IPS-20b (cell line): ENCODE results near the gene CTAG1A.
"Not testable (repeated sequence)": the region's sequence is repeated elsewhere in the genome, so short reads cannot be mapped to it uniquely, and the experiment has no call there.

Source experiments
- H3K27ac ChIP-seq: one replicate; pipeline ENCODE4 v1.5.1; 2013; ENCODE audit warnings: low read length
- H3K27me3 ChIP-seq: 2 replicates; pipeline ENCODE4 v1.6.1; 2013; ENCODE audit warnings: mild to moderate bottlenecking, low read length, inconsistent platforms; ENCODE audit not compliant: insufficient read depth
- H3K36me3 ChIP-seq: 2 replicates; pipeline ENCODE4 v1.6.1; 2013; ENCODE audit warnings: low read depth, mild to moderate bottlenecking, inconsistent platforms, low read length, moderate library complexity; ENCODE audit not compliant: insufficient read depth
- H3K4me1 ChIP-seq: 2 replicates; pipeline ENCODE4 v1.6.1; 2013; ENCODE audit warnings: mild to moderate bottlenecking, control low read depth, inconsistent platforms, low read length, moderate library complexity; ENCODE audit not compliant: insufficient read depth
- H3K4me3 ChIP-seq: 2 replicates; pipeline ENCODE4 v1.5.1; 2013; ENCODE audit warnings: mild to moderate bottlenecking, low read length, inconsistent platforms
- H3K9ac ChIP-seq: 2 replicates; pipeline ENCODE4 v1.6.1; 2013; ENCODE audit warnings: low read depth, mild to moderate bottlenecking, inconsistent platforms, low read length, moderate library complexity
- H3K9me3 ChIP-seq: 2 replicates; pipeline ENCODE4 v1.6.1; 2013; ENCODE audit warnings: mild to moderate bottlenecking, low read depth, low read length, inconsistent platforms; ENCODE audit not compliant: insufficient read depth

The CTAG1A gene

DNA sequence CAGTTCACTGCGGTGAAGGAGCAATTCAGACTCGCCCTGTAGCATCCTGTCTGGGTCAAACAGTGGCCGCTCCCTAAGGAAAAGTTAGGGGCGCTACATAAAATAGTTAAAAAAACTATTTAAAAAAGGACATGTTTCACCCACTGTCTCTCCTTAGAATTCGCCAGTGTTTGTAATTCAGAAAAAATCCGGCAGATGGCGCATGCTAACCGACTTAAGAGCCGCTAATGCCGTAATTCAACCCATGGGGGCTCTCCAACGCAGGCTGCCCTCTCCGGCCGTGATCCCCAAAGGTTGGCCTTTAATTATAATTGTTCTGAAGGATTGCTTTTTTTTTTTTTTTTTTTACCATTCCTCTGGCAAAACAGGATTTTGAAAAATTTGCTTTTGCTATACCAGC is 5.5 kb downstream of the CTAG1A start:
- H3K27ac ChIP-seq: not testable (repeated sequence)

GRCh38 chrX:154592505-154592904 is 7.6 kb downstream of the CTAG1A start:
- Histone ChIP-seq H3K27me3 (no peaks in the 10 kb centered on the region), H3K4me1 (peaks cover 13% of the 10 kb centered on the region), H3K27ac (no peak overlapping the region), H3K9ac (no peak overlapping the region), H3K4me3 (no peak overlapping the region), H3K9me3 (no peaks in the 10 kb centered on the region), H3K36me3 (no peaks in the 10 kb centered on the region)

More for the DNA sequence above, 5.5 kb downstream of the CTAG1A start:
- H3K9me3 ChIP-seq, H3K4me1 ChIP-seq, H3K27me3 ChIP-seq, H3K36me3 ChIP-seq, H3K9ac ChIP-seq, H3K4me3 ChIP-seq: not testable (repeated sequence)

DNA sequence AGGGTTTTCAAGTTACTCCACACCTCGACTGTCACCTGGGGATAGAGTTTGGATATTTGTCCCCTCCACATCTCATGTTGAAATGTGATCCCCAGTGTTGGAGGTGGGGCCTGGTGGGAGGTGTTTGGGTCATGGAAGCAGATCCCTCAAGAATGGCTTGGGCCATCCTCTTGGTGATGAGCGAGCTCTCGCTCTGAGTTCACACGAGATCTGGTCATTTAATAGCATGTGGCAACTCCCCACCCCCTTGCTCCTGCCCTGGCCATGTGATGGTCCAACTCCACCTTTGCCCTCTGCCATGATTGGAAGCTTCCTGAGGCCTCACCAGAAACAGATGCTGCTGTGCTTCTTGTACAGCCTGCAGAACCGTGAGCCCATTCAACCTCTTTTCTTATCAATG is 8.3 kb downstream of the CTAG1A start:
- Histone ChIP-seq H3K9me3 (no peaks in the 10 kb centered on the region), H3K4me3 (no peak overlapping the region), H3K27me3 (no peaks in the 10 kb centered on the region)

DNA sequence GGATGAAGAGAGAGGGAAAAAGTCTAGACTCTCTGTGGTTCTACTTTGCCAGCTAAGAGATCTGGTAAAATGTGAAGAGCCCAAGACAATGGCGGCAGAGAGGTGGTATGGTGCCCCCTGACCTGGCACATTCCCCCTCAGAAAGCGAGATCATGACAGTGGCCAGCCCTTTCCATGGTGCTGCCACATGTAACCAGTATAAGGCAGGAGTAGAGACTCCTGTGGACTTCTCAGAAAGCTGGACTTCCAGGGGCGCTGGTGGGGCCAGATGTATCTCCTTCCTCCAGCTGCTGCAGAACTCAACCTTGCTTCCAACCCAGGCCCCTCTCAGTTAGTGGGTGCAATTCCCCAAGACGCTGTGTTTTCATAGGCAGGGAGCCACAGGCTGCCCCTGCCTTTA is 9.6 kb downstream of the CTAG1A start:
- peaks cover 13% of the 10 kb centered on the region for H3K4me1 ChIP-seq
- no peaks in the 10 kb centered on the region for H3K36me3 ChIP-seq
- H3K9ac ChIP-seq: no peak overlapping the region
- H3K27me3 ChIP-seq: no peaks in the 10 kb centered on the region
- no peaks in the 10 kb centered on the region for H3K9me3 ChIP-seq
- H3K27ac ChIP-seq: no peak overlapping the region
- no peak overlapping the region for H3K4me3 ChIP-seq

More for the DNA sequence above, 8.3 kb downstream of the CTAG1A start:
- Histone ChIP-seq H3K27ac (no peak overlapping the region), H3K4me1 (peaks cover 13% of the 10 kb centered on the region), H3K36me3 (no peaks in the 10 kb centered on the region), H3K9ac (no peak overlapping the region)

DNA sequence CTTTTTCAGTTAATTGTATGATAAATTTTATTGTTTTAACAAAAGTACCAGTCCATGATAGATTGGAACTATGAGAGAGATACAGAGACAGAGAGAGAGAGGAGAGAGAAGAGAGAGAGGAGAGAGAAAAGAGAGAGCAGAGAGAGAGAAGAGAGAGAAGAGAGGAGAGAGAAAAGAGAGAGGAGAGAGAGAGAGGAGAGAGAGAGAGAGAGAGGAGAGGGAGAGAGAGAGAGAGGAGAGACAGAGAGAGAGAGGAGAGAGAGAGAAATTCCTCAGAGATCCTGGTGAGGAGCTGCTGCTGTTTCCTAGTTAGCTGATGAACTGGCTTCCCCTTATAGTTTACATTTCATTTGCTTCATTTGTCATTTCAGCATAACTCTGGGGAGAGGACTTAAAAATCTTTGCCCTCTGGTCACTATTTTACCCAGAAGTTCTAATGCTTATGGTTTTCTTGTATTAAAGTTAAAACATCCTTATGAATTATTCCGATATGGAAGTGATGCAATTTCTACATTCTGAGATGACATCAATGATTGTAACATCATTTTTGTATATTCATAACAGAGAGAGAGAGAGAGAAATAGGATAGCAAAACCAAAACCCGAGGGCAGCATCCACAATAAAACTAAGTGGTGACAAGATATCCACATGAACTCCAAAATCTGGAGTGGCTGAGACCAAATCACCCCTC is 10.8 kb downstream of the CTAG1A start:
- H3K27ac ChIP-seq: no peak overlapping the region
- no peak overlapping the region; the same call in 1 of the 2 replicates for H3K9ac ChIP-seq
- no peaks in the 10 kb centered on the region for H3K27me3 ChIP-seq
- H3K4me1 ChIP-seq: peaks cover 13% of the 10 kb centered on the region
- 0 out of 2 replicates have a peak overlapping the region, but pooled peaks have one; percentile 41 for H3K4me3 ChIP-seq
- no peaks in the 10 kb centered on the region for H3K9me3 ChIP-seq
- no peaks in the 10 kb centered on the region for H3K36me3 ChIP-seq

GRCh38 chrX:154596290-154596929 is 11.5 kb downstream of the CTAG1A start:
- no peak overlapping the region; the same call in 1 of the 2 replicates for H3K9ac ChIP-seq
- H3K9me3 ChIP-seq: no peaks in the 10 kb centered on the region
- H3K4me3 ChIP-seq: peak overlapping the region; percentile 41; the same call in 1 of the 2 replicates
- H3K27me3 ChIP-seq: no peaks in the 10 kb centered on the region
- no peaks in the 10 kb centered on the region for H3K36me3 ChIP-seq
- no peak overlapping the region for H3K27ac ChIP-seq
- H3K4me1 ChIP-seq: peaks cover 13% of the 10 kb centered on the region

DNA sequence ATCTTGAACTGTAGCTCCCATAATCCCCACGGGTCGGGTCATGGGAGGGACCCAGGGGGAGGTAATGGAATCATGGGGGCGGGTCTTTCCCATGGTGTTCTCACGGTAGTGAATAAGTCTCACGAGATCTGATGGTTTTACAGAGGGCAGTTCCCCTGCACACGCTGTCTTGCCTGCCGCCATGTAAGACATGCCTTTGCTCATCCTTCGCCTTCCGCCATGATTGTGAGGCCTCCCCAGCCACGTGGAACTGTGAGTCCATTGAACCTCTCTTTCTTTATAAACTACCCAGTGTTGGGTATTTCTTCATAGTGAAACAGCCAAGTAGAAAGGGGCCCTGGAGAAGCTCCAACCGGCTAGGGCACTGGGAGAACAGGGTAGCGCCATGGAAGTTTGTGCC is 12.3 kb downstream of the CTAG1A start:
- H3K36me3 ChIP-seq: no peaks in the 10 kb centered on the region
- H3K4me3 ChIP-seq: no peak overlapping the region
- no peak overlapping the region for H3K9ac ChIP-seq
- H3K27me3 ChIP-seq: no peaks in the 10 kb centered on the region
- H3K4me1 ChIP-seq: peaks cover 13% of the 10 kb centered on the region
- H3K27ac ChIP-seq: no peak overlapping the region
- H3K9me3 ChIP-seq: no peaks in the 10 kb centered on the region

- no peak overlapping the region for H3K27ac ChIP-seq
- no peaks in the 10 kb centered on the region for H3K27me3 ChIP-seq
- no peaks in the 10 kb centered on the region for H3K9me3 ChIP-seq
- no peak overlapping the region for H3K4me3 ChIP-seq
- peaks cover 13% of the 10 kb centered on the region for H3K4me1 ChIP-seq
- H3K9ac ChIP-seq: no peak overlapping the region
- H3K36me3 ChIP-seq: no peaks in the 10 kb centered on the region
These were observed 13.7 kb downstream of the CTAG1A start for GRCh38 chrX:154598656-154599055.

GRCh38 chrX:154599531-154599930 is 14.6 kb downstream of the CTAG1A start:
- Histone ChIP-seq H3K9me3 (no peaks in the 10 kb centered on the region), H3K9ac (no peak overlapping the region), H3K4me3 (no peak overlapping the region), H3K27me3 (no peaks in the 10 kb centered on the region), H3K27ac (no peak overlapping the region), H3K36me3 (no peaks in the 10 kb centered on the region), H3K4me1 (peaks cover 13% of the 10 kb centered on the region)

- no peak overlapping the region for H3K4me3 ChIP-seq
- H3K4me1 ChIP-seq: peaks cover 7% of the 10 kb centered on the region
- no peaks in the 10 kb centered on the region for H3K27me3 ChIP-seq
- no peak overlapping the region for H3K27ac ChIP-seq
- no peak overlapping the region for H3K9ac ChIP-seq
- no peaks in the 10 kb centered on the region for H3K36me3 ChIP-seq
- no peaks in the 10 kb centered on the region for H3K9me3 ChIP-seq
These were observed 15.9 kb downstream of the CTAG1A start for GRCh38 chrX:154600759-154601374.

DNA sequence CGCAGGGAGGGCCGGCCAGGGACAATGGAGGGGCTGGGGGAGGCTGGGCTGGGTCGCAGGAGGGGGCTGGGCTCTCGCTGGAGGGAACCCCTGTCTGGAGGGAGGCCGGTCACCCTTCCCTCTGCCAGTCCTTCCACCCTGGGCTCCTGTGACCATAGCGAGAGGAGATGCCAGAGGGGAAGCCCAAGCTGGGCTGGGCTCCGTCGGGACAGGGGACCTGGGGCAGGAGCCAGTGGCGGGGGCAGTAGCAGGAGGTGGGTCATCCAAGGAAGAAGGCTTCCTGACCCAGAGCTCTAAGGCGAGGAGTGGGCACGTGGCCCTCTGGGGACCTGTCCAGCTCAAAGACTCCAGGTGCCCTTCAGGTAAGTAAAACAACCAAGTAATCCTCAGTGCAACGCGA is 17.3 kb downstream of the CTAG1A start:
- no peaks in the 10 kb centered on the region for H3K9me3 ChIP-seq
- H3K27ac ChIP-seq: no peak overlapping the region
- no peaks in the 10 kb centered on the region for H3K27me3 ChIP-seq
- no peak overlapping the region for H3K4me3 ChIP-seq
- H3K9ac ChIP-seq: no peak overlapping the region
- no peaks in the 10 kb centered on the region for H3K4me1 ChIP-seq
- no peaks in the 10 kb centered on the region for H3K36me3 ChIP-seq
